Omental fat pad (tissue), 4 donors: ENCODE measurements around the gene CXCL14. TPM values are rescaled to one million over a fixed set of nuclear protein-coding genes. Genes with fewer than 3 reads are reported as not detected.

Source experiments
- ATAC-seq: fragments of 150-250 bp; one replicate; pipeline ENCODE4 v1.9.1; 2016; ENCODE audit warnings: mild to moderate bottlenecking, moderate library complexity; ENCODE audit not compliant: low FRiP score
- DNase-seq: peaks from one replicate; pipeline ENCODE4 v3.0.0-alpha.2; 2019; ENCODE audit warnings: low spot score
- CTCF ChIP-seq, 3 donors: fragments of 450-650 bp; IDR thresholded peaks; one replicate each; pipeline ENCODE4 v1.5.1; 2016 to 2017; ENCODE audit warnings: antibody characterized with exemption in 3 of 3, mild to moderate bottlenecking in 3 of 3, moderate library complexity in 2 of 3
- total RNA-seq, 4 donors: library from RNA; depleted of rRNA; stranded (reverse); fragments of >200 nt; gene quantifications; one replicate each; pipeline ENCODE4 v1.1.0, GENCODE V29; 2016

CXCL14 gene
- total RNA-seq, 4 donors from 2014 or later = 22.2 to 195 (median 32.1) TPM

GRCh38 chr5:135615581-135616260 lies 36.9 kb upstream of the CXCL14 start:
- ATAC-seq = no peak
- TF ChIP-seq CTCF (IDR thresholded peaks at IDR 0.05) = no peak
- DNase-seq = no peak

DNA sequence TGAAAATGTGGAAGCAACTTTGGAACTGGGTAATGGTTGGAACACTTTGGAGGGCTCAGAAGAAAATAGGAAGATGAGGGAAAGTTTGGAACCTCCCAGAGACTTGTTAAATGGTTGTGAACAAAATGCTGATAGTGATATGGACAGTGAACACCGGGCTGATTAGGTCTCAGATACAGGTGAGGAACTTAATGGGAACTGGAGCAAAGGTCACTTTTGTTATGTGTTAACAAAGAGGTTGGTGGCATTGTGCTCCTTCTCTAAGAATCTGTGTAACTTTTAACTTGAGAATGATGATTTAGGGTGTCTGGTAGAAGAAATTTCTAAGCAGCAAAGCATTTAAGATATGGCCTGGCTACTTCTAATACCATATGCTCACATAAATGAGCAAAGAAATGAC lies 36.4 kb upstream of the CXCL14 start:
- no peak for TF ChIP-seq CTCF (IDR thresholded peaks at IDR 0.05)
- no peak for ATAC-seq

DNA sequence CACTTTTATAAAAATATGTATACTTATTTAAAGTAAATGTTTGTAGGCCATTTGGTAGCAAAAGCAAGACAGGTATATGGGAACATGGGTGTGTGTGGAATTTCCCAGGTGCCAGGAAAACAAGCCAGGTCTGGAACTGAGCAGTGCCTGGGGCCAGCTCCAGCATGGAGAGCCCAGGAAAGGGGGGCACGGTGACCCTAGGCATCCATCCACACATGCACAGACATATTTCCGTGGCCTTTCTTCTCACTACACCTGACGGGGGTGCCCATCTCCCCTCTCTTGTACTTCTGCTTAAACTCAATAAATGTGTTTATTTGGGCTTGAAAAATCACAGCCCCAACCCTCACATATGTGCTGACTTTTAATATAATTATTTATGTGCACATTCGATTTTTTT lies 31.2 kb upstream of the CXCL14 start:
- TF ChIP-seq CTCF (IDR thresholded peaks at IDR 0.05) = no peak
- DNase-seq (no peak), ATAC-seq (no peak)

More for the DNA sequence above, 36.4 kb upstream of the CXCL14 start:
- no peak for DNase-seq

GRCh38 chr5:135608761-135609443 lies 30.1 kb upstream of the CXCL14 start:
- ATAC-seq (no peak), DNase-seq (no peak)
- TF ChIP-seq CTCF (IDR thresholded peaks at IDR 0.05) = no peak

- ATAC-seq (no peak), DNase-seq (no peak)
- no peak for TF ChIP-seq CTCF (IDR thresholded peaks at IDR 0.05)
Measured at GRCh38 chr5:135608361-135608760, 29.6 kb upstream of the CXCL14 start.

GRCh38 chr5:135606431-135606830 lies 27.6 kb upstream of the CXCL14 start:
- DNase-seq (no peak), ATAC-seq (no peak)
- no peak for TF ChIP-seq CTCF (IDR thresholded peaks at IDR 0.05)

- DNase-seq (no peak), ATAC-seq (no peak)
- TF ChIP-seq CTCF (IDR thresholded peaks at IDR 0.05) = no peak
Measured at GRCh38 chr5:135605221-135605620, 26.4 kb upstream of the CXCL14 start.
